Stimulated activated memory B cell treated with anti-CD40 and anti-IgM and Interleukin-4, amounts not matched to agents 10 μg/mL and 1 μg/mL and 100 μg/mL, for 72 hours (primary cell): ENCODE data around the gene DISP3.

Experiments
- ATAC-seq: fragments of 150-1000 bp; cut with Tn5 transposase; 2 replicates; pipeline ENCODE4 v1.10.0; 2021
- H3K27ac Mint-ChIP-seq: one replicate; pipeline ENCODE4 v1.8.0; 2022; ENCODE audit warnings: mild to moderate bottlenecking, mixed read lengths
- H3K27me3 Mint-ChIP-seq: one replicate; pipeline ENCODE4 v1.8.0; 2022; ENCODE audit warnings: mixed read lengths
- H3K36me3 Mint-ChIP-seq: one replicate; pipeline ENCODE4 v1.8.0; 2022; ENCODE audit warnings: mixed read lengths
- H3K4me1 Mint-ChIP-seq: one replicate; pipeline ENCODE4 v1.8.0; 2022; ENCODE audit warnings: mixed read lengths
- H3K4me3 Mint-ChIP-seq: one replicate; pipeline ENCODE4 v1.8.0; 2022; ENCODE audit warnings: mild to moderate bottlenecking, moderate library complexity, mixed read lengths
- H3K9me3 Mint-ChIP-seq: one replicate; pipeline ENCODE4 v1.8.0; 2022; ENCODE audit warnings: mixed read lengths

DISP3 gene

GRCh38 chr1:11513681-11514080 lies 34.7 kb downstream of the DISP3 start:
- Mint-ChIP-seq H3K27me3 (peaks cover 32% of the 10 kb centered on the region), H3K9me3 (peaks cover 16% of the 10 kb centered on the region), H3K4me1 (no peaks in the 10 kb centered on the region), H3K36me3 (peaks cover 20% of the 10 kb centered on the region), H3K27ac (no peak overlapping the region), H3K4me3 (no peak overlapping the region)
- ATAC-seq, result no peak

GRCh38 chr1:11514366-11514765 lies 35.4 kb downstream of the DISP3 start:
- no peak for ATAC-seq

DNA sequence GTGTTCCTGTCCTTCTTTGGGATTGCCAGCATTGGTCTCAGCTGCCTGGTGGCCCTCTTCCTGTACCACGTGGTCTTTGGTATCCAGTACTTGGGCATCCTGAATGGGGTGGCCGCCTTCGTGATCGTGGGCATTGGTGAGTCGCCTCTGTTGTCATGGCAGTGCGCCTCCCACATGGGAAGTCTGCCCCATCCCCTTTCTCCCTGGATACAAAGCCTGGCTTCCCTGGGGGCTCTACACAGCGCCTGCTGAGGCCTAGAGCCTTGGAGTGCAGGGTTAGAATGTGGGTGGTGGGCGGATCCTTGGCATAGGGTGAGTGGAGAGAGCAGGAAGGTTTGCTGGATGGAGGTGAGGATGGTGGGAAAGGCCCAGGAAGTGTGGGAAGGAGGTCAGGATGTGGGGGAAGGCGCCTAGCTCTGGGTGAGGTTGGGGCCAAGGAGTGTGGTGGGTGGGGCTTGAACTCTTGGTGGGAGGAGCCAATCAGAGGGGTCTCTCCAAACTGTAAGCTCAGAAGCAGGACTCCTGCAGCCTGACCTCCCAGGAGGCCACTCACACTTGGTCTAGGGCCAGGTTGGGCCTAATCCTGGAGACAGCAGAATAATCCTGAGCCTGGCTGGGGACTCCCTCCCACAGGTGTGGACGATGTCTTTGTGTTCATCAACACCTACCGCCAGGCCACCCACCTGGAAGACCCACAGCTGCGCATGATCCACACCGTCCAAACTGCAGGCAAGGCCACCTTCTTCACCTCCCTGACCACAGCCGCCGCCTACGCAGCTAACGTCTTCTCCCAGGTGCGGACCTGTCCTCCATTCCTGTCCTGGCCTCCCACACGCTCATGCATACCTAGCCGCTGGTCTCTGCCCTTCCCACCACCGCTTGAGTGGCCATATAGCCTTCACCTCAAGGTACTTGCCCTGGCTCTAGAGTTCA lies 36.7 kb downstream of the DISP3 start:
- Mint-ChIP-seq H3K4me3 (no peak overlapping the region), H3K9me3 (peaks cover 11% of the 10 kb centered on the region), H3K27me3 (peaks cover 33% of the 10 kb centered on the region), H3K4me1 (no peaks in the 10 kb centered on the region), H3K36me3 (peaks cover 19% of the 10 kb centered on the region), H3K27ac (no peak overlapping the region)
- no peak for ATAC-seq

More at GRCh38 chr1:11514366-11514765, 35.4 kb downstream of the DISP3 start:
- H3K27ac Mint-ChIP-seq, result no peak overlapping the region
- peaks cover 14% of the 10 kb centered on the region for H3K9me3 Mint-ChIP-seq
- H3K27me3 Mint-ChIP-seq, result peaks cover 32% of the 10 kb centered on the region
- H3K4me1 Mint-ChIP-seq, result no peaks in the 10 kb centered on the region
- peaks cover 20% of the 10 kb centered on the region for H3K36me3 Mint-ChIP-seq
- H3K4me3 Mint-ChIP-seq, result no peak overlapping the region

DNA sequence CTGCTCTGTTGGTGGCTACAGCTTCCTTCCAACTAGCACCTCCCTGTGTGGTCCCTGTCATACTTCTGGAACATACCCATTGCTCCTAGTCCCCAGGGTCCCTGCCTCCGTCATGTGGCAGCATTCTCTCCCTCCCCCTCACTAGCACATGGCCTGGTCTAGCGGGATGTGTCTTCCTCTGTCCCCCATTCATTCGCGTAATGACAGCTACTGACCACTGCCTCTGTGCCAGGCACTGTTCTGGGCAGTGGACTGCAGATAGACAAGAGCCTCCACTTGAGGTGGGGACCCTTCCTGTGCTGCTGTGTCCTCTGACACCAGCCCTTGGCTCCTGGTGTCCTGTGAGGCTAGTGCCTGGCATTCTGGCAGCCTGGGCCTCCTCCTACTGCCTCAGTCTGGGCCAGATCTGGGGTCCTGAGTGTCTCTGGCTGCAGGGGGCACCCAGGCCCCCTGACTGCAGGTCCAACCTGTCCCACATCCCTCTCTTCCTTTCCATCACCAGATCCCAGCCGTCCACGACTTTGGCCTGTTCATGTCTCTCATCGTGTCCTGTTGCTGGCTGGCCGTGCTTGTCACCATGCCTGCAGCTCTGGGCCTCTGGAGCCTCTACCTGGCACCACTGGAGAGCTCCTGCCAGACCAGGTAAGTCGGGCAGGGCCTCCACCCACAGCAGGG lies 38.1 kb downstream of the DISP3 start:
- peaks cover 7% of the 10 kb centered on the region for H3K9me3 Mint-ChIP-seq
- no peak overlapping the region for H3K4me3 Mint-ChIP-seq
- peaks cover 8% of the 10 kb centered on the region for H3K36me3 Mint-ChIP-seq
- no peak overlapping the region for H3K27ac Mint-ChIP-seq
- no peak for ATAC-seq
- H3K27me3 Mint-ChIP-seq, result peaks cover 37% of the 10 kb centered on the region
- H3K4me1 Mint-ChIP-seq, result no peaks in the 10 kb centered on the region

GRCh38 chr1:11518016-11518701 lies 39.2 kb downstream of the DISP3 start:
- Mint-ChIP-seq H3K27ac (no peak overlapping the region), H3K9me3 (no peaks in the 10 kb centered on the region), H3K4me3 (no peak overlapping the region), H3K27me3 (peaks cover 37% of the 10 kb centered on the region), H3K4me1 (no peaks in the 10 kb centered on the region), H3K36me3 (no peaks in the 10 kb centered on the region)
- ATAC-seq, result no peak

- Mint-ChIP-seq H3K36me3 (no peaks in the 10 kb centered on the region), H3K4me3 (no peak overlapping the region), H3K27ac (no peak overlapping the region), H3K4me1 (no peaks in the 10 kb centered on the region), H3K9me3 (no peaks in the 10 kb centered on the region), H3K27me3 (peaks cover 37% of the 10 kb centered on the region)
- ATAC-seq, result no peak
These were observed 40.1 kb downstream of the DISP3 start for GRCh38 chr1:11518791-11519628.

DNA sequence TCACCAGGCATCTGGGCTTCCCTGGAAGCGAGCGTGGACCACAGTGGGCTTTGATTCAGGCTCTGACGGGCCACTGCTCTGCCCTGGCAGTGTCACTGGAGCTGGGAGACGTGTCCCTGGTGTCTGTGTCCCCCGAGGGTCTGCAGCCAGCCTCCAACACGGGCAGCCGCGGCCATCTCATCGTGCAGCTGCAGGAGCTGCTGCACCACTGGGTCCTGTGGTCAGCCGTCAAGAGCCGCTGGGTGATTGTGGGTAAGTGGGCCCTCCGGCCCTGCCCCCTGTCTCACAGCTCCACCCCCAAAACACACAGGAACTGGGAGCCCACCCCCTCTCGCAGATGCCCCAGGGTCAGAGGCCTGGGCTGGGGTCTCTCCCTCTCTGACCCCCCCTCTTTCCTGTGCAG lies 40.7 kb downstream of the DISP3 start:
- no peaks in the 10 kb centered on the region for H3K4me1 Mint-ChIP-seq
- ATAC-seq, result no peak
- no peaks in the 10 kb centered on the region for H3K9me3 Mint-ChIP-seq
- no peak overlapping the region for H3K27ac Mint-ChIP-seq
- H3K27me3 Mint-ChIP-seq, result peaks cover 32% of the 10 kb centered on the region
- H3K36me3 Mint-ChIP-seq, result no peaks in the 10 kb centered on the region
- no peak overlapping the region for H3K4me3 Mint-ChIP-seq

GRCh38 chr1:11520531-11521233 lies 41.7 kb downstream of the DISP3 start:
- H3K36me3 Mint-ChIP-seq, result no peaks in the 10 kb centered on the region
- H3K9me3 Mint-ChIP-seq, result no peaks in the 10 kb centered on the region
- no peaks in the 10 kb centered on the region for H3K4me1 Mint-ChIP-seq
- peaks cover 22% of the 10 kb centered on the region for H3K27me3 Mint-ChIP-seq
- no peak for ATAC-seq
- H3K27ac Mint-ChIP-seq, result no peak overlapping the region
- no peak overlapping the region for H3K4me3 Mint-ChIP-seq

DNA sequence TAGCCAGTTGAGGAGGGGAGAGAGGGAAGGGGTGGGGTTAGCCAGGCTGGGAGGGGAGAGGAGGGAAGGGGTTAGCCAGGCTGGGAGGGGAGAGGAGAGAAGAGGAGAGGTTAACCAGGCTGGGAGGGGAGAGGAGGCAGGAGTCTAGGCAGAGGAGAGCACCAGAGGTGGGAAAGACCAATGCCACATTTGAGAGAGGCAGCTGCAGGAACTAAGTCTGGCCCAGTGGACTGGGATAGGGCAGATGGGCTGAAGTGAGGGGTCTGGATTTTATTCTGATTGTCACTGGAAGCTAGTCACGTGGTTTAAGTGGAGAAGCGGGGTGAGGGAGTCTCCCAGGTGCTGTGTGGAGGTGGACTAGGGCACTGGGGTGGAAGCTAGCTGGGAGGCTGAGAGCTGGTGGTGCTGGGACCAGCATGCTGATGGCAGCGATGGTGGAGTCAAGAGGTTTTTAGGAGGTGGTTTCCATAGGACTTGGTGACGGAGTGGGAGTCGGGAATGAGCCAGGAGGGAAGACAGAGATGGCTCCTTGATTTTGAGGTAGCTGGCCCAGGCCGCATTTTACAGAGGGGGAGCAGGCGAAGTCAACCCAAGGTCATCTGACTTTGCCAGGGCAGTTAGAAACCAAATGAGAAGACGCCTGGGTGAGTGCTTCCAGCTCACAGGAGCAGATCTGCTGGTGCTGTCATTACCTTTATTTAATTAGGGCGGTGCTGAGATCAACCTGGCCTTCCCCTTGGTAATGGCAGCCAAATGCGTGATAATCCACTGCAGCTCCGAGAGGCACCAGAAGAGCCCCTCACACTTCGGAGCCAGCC lies 42.8 kb downstream of the DISP3 start:
- H3K4me1 Mint-ChIP-seq, result no peaks in the 10 kb centered on the region
- H3K4me3 Mint-ChIP-seq, result no peak overlapping the region
- no peak overlapping the region for H3K27ac Mint-ChIP-seq
- H3K36me3 Mint-ChIP-seq, result no peaks in the 10 kb centered on the region
- H3K27me3 Mint-ChIP-seq, result peaks cover 14% of the 10 kb centered on the region
- H3K9me3 Mint-ChIP-seq, result no peaks in the 10 kb centered on the region
- no peak for ATAC-seq

DNA sequence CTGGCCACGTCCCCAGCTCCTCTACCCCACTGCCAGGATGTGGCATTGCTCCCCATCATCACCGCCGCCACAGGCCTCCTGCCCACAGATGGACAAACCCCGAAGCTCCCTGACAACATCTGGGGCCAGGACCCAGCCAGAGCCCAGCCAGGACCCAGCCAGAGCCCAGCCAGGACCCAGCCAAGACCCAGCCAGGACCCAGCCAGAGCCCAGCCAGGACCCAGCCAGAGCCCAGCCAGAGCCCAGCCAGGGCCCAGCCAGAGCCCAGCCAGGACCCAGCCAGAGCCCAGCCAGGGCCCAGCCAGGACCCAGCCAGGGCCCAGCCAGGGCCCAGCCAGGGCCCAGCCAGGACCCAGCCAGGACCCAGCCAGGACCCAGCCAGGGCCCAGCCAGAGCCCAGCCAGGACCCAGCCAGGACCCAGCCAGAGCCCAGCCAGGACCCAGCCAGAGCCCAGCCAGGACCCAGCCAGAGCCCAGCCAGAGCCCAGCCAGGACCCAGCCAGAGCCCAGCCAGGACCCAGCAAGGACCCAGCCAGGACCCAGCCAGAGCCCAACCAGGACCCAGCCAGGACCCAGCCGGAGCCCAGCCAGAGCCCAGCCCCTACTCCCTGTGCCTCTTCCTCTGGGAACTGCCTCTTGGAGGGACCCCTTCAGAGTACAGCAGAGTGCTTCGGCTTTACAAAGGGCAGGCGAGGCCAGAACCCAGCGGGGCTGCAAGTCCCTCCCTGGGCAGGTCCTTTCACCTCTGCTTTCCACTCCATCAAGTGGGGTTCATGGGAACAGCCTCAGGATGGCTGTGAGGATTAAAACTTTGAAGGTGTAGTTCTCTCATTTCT lies 43.7 kb downstream of the DISP3 start:
- H3K27ac Mint-ChIP-seq, result no peak overlapping the region
- no peaks in the 10 kb centered on the region for H3K9me3 Mint-ChIP-seq
- H3K4me3 Mint-ChIP-seq, result no peak overlapping the region
- H3K27me3 Mint-ChIP-seq, result peaks cover 9% of the 10 kb centered on the region
- no peaks in the 10 kb centered on the region for H3K4me1 Mint-ChIP-seq
- no peak for ATAC-seq
- no peaks in the 10 kb centered on the region for H3K36me3 Mint-ChIP-seq

DNA sequence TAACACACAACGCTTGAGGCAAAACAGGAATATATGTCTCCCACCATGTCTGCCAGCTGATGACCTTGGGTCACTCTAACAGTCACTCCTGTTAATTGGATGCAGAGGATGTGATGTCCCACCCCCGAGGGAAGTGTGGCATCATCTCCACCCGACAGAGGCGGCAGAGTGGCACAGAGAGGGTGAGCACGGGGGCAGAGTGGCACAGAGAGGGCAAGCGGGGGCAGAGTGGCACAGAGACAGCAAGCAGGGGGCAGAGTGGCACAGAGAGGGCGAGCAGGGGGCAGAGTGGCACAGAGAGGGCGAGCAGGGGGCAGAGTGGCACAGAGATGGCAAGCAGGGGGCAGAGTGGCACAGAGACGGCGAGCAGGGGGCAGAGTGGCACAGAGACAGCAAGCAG lies 44.3 kb downstream of the DISP3 start:
- ATAC-seq, result no peak
- H3K27ac Mint-ChIP-seq, result no peak overlapping the region
- no peaks in the 10 kb centered on the region for H3K36me3 Mint-ChIP-seq
- no peaks in the 10 kb centered on the region for H3K9me3 Mint-ChIP-seq
- peaks cover 6% of the 10 kb centered on the region for H3K27me3 Mint-ChIP-seq
- no peak overlapping the region for H3K4me3 Mint-ChIP-seq
- no peaks in the 10 kb centered on the region for H3K4me1 Mint-ChIP-seq

DNA sequence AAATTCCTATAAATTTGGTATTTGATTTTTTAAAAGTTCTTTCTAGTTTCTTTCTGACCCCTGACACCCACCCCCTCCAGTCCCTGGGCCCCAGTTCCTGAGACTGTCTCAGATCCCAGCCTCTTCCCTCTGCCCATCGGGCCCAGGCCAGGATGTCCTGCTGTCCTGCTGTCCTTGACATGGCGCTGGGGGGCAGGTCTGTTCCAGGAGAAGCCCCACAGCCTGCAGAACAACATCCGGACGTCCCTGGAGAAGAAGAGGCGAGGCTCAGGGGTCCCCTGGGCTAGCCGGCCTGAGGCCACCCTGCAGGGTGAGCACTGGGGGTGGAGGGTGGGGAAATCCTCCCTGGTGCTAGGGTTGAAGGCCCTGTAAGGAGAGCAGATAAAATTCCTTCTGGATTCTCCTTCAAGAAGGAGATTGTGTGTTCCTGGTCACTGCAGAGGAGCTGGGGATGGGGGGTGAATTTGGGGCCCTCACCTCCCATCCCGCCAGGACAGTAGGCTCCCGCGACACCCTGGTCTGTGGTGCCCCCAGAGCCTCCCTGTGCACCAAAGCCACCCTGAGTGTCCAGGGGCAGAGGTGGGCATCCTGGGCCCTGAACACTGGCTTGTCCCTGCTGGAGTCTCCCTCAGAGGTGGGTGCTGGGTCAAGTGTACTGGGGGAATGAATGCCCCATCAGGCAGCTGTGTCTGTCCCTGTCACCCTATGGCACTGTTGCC lies 45.0 kb downstream of the DISP3 start:
- H3K4me1 Mint-ChIP-seq, result no peaks in the 10 kb centered on the region

More for the DNA sequence above, 45.0 kb downstream of the DISP3 start:
- Mint-ChIP-seq H3K27me3 (peaks cover 6% of the 10 kb centered on the region), H3K36me3 (no peaks in the 10 kb centered on the region), H3K27ac (no peak overlapping the region), H3K9me3 (no peaks in the 10 kb centered on the region), H3K4me3 (no peak overlapping the region)
- ATAC-seq, result peak; percentile 3
